VCaP (cell line): ENCODE data around the gene SNRPD1.

Experiments
- H3K27ac ChIP-seq: fragments of 450-650 bp; 2 replicates; pipeline ENCODE4 v1.5.1; 2017
- TF ChIP-seq, protein P1 (sequence below): fragments of 450-650 bp; conservative IDR thresholded peaks from 2 replicates; pipeline ENCODE4 v1.5.1; 2017; ENCODE audit warnings: mild to moderate bottlenecking, moderate library complexity

Gene SNRPD1

DNA sequence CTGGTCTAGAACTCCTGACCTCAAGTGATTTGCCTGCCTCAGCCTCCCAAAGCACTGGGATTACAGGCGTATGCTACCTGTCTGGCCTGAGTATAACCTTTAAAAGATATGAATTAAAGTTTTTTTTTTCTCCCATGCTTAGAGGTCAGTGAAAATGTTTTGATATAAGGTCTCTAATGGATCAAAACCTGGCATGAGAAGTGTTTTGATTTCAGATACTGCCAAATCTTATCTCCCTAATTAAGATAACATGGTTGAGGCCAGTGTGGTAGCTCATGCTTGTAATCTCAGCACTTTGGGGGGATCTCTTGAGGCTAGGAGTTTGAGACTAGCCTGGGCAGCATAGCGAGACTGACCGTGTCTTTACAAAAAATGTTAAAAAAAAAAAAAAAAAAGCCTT, 41.2 kb downstream of the SNRPD1 start:
- TF ChIP-seq, protein P1, sequence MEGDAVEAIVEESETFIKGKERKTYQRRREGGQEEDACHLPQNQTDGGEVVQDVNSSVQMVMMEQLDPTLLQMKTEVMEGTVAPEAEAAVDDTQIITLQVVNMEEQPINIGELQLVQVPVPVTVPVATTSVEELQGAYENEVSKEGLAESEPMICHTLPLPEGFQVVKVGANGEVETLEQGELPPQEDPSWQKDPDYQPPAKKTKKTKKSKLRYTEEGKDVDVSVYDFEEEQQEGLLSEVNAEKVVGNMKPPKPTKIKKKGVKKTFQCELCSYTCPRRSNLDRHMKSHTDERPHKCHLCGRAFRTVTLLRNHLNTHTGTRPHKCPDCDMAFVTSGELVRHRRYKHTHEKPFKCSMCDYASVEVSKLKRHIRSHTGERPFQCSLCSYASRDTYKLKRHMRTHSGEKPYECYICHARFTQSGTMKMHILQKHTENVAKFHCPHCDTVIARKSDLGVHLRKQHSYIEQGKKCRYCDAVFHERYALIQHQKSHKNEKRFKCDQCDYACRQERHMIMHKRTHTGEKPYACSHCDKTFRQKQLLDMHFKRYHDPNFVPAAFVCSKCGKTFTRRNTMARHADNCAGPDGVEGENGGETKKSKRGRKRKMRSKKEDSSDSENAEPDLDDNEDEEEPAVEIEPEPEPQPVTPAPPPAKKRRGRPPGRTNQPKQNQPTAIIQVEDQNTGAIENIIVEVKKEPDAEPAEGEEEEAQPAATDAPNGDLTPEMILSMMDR = no peak
- H3K27ac ChIP-seq = no peak overlapping the region

DNA sequence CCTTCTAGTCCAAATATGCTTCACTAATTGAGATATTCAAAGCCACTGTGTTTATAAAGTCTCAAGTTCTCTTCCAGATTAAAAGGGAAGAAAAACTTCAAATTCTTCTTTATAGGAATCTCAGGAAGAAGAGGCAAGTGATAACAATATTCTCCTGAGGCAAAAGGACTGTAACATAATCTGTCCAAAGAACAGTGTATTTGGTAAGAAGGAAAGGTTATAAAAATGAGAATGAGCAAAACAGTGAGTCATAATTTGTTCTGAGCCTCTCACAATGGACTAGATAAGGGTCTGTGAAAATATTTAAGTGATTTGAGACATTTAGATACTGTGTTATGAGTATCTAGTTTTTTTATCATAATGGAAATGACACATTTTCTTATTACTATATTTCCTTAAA, 44.3 kb downstream of the SNRPD1 start:
- TF ChIP-seq, protein P1 = no peak
- no peak overlapping the region for H3K27ac ChIP-seq

DNA sequence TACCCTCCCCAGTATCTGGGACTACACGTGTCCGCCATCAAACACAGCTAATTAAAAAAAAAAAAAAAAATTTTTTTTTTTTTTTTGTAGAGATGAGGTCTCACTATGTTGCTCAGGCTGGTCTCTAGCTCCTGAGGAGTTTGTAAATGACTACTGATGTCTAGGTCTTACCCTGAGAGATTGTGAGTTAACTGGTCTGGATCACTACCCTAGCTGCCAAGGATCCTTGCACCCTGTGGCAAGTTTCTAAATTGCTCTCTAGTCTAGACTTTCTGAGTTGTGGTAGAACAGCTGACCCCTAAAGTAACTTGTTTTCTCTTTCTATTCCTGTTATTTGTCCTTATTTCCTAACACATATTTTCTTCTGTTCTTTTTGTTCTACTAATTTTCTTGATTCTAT, 48.0 kb downstream of the SNRPD1 start:
- TF ChIP-seq, protein P1 = no peak

DNA sequence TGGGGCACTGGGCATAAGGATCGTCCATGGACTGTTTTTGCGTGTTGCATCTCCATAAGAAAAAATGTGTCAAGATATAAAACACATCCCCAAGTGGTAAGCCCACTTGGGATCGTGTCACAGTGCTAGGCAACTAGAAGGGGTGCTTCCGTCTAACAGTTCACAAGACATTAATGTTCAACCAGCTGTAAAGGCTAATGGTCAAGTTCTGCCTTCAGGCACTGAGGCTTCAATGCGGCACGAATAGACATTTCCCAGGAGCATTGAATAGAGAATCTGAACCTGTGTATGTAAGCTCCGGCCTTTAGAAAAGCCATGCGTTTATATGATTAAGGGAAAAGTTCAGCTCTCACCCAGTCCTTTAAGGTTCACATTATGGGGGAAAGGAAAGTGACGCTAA, 50.5 kb downstream of the SNRPD1 start:
- TF ChIP-seq, protein P1 = no peak
- no peak overlapping the region for H3K27ac ChIP-seq

More for the DNA sequence above, 48.0 kb downstream of the SNRPD1 start:
- no peak overlapping the region for H3K27ac ChIP-seq

DNA sequence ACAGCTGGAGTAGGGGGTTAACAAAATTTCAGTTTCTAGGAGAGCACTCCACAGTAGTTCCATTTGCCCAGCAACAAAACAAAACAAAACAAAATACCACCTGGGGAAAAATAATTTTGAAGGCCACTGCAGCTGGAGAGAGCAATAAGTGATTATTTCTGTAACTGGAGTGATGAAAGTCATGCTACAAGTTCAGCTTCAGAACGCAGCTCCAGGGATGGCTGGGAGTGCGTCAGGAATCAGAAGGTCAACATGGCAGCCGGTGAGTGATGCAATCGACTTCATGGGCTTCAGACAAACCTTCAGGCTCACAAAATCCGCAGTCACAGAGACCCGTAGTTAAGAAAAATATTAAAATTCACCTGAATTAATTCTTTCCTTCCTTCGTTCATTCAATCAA, 51.5 kb downstream of the SNRPD1 start:
- peak overlapping the region; percentile 31; the same call in 1 of the 2 replicates for H3K27ac ChIP-seq
- TF ChIP-seq, protein P1 = no peak

DNA sequence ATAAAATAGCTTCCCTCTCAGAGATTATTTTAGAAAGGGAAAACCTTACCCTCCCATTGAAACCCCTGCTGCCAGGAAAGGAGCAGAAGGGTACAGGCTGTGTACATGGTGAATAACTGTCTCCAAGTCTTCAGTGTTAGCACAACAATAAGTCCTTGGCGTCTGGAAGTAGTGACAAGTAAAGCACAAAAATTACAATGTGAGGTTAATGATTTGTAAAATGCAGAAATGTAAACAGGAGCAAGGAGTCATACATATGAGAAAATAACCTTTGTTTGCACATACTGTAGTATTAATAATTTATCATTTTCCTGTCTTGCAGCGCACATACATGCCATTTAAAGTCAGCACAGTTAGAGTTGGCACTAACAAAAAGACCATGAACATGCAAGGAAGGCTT, 52.0 kb downstream of the SNRPD1 start:
- TF ChIP-seq, protein P1 = no peak
- peak overlapping the region; percentile 31; the same call in 1 of the 2 replicates for H3K27ac ChIP-seq

DNA sequence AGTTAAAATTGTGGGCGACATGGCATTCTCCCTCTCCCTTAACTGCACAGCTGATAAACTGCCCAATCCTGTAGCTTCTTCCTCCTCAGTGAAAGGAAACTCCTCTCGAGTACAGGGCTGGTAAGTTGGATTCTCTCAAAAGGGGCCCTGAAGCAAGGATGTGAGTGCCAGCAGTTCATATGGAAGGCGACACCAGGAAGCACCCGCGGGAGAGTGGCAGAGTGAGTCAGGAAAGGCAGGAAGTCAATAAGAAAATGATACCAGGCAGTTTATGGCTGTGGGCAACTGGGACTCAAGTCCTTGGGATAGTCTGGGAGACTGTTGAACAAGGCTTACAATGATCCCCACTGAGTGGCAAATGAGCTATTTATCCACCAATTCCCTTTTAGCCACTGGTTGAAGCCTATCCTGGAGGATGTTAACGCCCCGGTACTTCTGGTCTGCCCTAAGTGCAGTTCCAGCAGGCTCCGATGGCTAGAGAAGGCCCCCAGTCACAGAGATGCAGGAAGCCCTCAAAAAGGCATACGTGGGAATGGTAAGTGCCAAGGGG, 57.7 kb downstream of the SNRPD1 start:
- no peak overlapping the region for H3K27ac ChIP-seq
- TF ChIP-seq, protein P1 = no peak
